HG03469 (cell line): ENCODE data around the gene SLC7A10.

ENCODE experiments used
- ATAC-seq: cut with Tn5 transposase; IDR thresholded peaks from one replicate; pipeline ENCODE4 v1.9.1; 2021; ENCODE audit warnings: mild to moderate bottlenecking, moderate library complexity, moderate number of reproducible peaks; ENCODE audit not compliant: unreplicated experiment

Gene SLC7A10

DNA sequence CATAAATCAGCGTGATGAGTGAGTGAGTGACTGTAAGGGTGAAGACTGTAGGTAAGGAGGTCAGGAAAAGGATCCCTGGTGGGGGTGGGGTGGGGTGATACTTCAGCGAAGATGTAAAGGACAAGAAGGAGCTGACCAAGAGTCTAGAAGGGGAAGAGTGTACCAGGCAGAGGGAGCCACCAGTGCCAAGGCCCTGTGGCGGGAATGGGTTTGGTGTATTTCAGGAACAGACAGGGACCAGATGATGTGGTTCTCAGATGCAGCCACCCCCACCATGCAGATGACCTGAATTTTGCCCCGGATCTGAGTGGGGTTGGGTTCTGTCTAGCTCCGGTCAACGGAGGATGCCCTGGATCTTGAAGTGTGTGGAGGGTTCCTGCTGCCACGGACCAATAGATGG, 30.1 kb upstream of the SLC7A10 start:
- no peak for ATAC-seq

DNA sequence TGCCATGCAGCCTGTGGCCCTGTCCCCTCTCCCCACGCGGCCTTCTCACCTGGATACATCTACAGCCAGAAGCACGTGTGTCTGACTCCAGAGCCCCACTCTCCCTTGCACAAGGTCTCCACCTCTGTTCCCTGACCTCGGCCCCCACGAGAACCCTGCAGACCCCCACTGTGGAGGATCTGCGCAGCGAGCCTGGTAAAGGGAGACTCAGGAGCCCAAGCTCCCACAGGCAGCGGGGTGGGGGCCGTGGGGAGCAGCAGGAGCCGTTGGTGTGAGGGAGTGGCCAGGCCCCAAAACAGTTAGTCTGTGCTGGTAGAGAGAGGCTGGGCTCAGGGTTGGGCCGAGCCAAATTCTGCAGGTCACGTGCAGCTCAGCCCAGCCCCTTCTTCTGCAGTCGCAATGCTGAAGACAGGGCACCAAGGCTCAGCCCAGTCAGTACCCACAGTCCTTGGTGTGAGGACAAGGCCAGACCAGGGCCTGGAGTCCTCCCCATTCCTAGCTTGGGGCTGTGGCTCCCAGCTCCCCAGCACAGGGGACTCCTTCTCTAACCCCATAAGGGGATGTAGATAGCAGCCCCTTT, 28.7 kb upstream of the SLC7A10 start:
- no peak for ATAC-seq

DNA sequence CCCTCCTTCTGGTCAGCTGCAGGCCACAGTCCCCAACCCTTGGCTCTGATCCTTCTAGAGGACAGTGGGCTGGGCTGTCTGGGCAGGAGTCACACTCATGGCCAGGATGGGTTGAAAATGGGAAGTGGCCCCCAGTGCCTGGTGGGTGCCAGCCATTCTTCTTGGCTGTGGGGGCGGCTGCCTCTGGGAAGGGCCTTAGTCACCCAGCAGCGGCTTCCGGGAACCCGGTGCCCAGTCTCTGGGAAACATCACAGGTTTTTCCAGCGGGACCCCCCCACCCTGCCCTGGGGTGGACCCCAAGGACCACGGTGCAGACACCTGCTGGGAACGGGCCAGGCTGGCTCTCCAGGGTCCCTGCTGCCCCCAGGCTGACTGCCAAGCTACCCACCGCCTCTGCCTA, 27.3 kb upstream of the SLC7A10 start:
- ATAC-seq: no peak

DNA sequence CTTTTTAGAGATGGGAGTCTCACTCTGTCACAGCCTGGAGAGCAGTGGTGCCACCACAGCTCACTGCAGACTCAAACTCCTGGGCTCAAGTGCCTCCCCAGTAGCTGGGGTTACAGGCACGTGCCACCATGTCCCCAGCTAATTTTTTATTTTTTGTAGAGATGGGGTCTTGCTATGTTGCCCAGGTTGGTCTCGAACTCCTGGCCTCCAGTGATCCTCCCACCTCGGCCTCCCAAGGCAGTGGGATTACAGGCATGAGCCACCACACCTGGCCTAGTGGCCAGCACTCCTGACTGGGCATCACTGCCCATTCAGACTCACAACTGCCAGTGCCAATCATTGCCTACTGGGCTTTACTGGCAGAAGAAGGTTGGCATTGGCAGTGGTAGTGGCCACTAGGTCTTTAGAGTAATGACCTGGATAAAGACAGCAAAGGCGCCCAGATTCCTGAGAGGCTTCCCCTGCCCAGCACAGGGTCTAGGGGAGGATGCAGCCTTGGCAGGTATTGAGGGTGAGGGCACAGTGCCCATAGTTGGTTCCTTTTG, 26.8 kb upstream of the SLC7A10 start:
- no peak for ATAC-seq

DNA sequence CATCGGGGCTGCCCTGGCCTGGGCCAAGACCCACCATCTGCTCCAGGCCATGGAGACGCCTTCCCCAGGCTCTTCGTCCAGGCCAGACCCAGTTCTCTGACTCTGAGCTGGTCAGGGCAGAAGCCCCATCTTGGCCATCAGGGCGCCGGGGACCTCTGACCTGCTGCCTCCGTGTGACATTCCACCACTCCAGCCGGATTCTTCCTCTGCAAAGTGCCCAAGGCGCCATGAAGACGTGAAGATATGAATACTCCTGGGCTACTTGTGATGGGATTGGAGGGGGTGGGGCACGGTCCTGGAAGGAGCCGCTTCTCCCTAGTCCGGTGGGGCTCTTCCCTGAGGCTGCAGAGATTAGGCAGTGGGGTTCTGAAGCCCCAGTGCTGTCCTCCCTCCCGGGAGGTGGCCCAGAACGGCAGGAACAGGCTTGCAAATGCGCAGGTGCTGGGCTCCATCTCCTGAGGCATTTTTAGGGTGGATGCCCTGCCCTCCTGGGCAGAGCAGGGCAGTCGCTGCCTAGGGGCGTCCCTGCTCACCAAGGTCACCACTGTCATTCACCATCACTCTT, 26.0 kb upstream of the SLC7A10 start:
- no peak for ATAC-seq

DNA sequence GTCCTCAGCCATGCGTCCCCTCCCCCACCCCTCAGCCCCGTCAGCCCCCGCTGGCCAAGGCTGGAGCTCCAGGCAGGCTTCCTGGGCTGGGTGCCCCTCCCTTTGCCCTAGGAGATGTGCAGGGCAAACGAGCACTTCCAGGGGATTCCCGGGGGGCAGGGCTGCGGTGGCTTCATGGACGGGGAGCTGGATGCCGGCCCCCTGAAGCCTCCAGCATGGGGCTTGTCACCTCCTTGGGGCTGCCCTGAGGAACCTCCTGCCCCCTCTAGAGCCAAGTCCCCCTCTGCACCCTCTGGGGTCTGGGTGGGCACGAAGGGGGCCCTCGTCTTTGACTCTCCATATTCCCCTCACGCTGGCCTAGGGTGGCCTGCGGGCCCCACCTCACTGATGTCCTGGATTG, 25.4 kb upstream of the SLC7A10 start:
- ATAC-seq: no peak

DNA sequence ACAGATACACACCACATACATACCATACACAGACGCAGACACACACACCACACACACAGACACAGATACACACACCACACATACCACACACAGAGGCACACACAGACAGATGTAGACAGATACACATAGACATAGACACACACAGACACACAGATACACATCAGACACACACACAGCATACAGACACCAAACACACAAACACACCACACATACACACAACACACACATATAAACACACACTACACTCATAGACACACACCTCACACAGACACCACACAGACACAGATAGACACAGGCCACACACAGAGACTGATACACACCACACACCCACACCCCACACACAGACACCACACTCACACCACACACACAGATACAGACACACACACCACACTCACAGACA, 24.9 kb upstream of the SLC7A10 start:
- ATAC-seq: no peak

DNA sequence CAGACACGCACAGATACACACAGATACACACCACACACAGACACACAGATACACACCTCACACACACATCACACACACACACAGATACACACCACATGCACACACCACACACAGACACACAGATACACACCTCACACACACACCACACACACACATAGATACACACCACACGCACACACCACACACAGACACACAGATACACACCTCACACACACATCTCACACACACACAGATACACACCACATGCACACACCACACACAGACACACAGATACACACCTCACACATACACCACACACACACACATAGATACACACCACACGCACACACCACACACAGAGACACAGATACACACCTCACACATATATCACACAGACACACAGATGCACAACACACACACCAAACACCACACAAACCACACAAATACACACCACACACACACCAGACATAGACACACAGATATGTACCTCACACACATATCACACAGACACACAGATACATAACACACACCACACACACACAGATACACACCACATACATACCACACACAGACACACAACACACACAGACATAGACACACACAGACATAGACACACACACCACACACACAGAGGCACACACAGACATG, 24.2 kb upstream of the SLC7A10 start:
- no peak for ATAC-seq

DNA sequence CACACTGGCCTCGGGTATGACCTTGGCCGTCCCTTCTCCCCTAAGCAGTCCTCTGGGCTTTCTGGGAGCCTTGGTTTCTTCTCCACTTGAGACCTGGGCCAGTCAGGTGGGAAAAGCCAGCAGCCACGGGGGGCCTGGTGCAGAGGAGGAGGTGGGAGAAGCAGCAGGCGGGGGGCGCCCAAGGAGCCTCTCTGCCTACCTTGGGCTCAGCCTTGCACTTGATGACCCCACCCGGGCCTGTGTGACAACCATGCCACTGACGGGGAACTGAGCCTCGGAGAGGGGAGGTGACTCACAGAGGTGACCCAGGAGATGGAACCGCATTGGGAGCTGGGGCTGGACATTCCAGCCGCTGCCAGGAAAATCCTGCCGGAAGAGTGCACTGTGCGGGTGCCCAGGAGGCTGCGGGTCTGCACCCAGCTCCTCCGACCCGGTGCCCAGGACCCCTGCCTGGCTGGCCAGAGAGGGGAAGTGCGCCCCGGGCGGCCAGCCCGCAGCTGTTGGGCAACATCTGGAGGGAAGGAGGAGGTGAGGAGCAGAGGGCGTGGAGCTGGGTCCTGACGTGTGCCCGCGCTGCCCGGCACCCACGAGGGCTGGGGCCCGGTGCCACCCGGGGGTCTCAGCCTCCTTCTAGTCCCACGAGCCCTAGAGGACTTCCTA, 23.4 kb upstream of the SLC7A10 start:
- ATAC-seq: no peak

DNA sequence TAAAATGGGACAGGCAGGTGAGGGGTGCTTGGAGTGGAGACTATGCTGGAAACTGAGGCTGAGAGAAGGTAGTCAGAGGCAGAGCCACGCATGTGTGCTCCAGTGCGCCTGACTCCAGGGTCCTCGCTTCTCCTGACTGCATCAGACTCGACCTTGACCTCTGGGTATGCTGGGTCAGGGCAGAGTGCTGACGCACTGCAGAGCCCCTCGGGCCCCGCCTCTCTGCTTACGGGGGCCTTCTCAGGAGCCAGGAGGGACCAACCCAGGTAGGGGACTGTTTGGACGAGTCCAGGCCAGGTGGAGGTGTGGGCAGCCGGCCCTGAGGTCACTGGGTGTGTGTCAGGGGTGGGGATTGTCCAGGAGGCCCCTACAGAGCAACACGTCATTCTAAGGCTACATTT, 22.9 kb upstream of the SLC7A10 start:
- ATAC-seq: no peak

DNA sequence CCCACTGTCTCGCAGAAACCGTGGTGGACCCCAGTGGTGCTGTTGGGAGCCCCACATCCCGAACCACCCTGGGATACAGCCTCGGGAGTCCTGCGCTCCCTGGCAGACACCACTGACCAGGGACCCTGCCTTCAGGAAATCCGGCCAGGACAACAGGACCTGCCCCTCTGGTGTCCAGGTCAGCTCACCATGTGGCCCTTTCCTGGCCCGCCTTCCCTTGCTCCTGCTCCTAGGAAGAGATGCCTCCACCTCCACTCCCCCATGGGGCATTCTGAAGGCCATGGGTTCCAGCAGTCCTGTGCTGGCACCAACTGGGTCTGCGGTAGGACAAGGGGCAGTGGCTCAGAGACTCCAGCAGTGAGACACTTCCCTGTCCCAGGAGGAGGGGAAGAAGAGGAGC, 22.5 kb upstream of the SLC7A10 start:
- ATAC-seq: no peak

DNA sequence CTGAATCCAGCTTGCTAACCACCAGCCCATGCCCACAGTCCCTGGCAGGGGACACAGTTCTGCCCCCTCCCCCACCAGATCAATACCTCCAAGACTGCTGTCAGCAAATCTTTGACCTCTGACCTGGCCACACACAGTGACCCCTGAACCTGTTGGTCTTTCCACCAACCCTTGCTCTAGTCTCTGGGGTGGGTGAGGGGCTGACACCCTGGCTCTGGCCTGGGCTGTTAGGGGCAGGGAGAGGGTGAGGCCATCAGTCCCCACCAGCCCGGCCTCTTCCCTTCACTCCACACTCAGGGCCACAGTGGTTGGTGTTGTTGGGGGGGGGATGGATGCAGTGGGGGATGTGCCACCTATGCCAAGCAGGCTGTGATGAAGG, 21.8 kb upstream of the SLC7A10 start:
- no peak for ATAC-seq

DNA sequence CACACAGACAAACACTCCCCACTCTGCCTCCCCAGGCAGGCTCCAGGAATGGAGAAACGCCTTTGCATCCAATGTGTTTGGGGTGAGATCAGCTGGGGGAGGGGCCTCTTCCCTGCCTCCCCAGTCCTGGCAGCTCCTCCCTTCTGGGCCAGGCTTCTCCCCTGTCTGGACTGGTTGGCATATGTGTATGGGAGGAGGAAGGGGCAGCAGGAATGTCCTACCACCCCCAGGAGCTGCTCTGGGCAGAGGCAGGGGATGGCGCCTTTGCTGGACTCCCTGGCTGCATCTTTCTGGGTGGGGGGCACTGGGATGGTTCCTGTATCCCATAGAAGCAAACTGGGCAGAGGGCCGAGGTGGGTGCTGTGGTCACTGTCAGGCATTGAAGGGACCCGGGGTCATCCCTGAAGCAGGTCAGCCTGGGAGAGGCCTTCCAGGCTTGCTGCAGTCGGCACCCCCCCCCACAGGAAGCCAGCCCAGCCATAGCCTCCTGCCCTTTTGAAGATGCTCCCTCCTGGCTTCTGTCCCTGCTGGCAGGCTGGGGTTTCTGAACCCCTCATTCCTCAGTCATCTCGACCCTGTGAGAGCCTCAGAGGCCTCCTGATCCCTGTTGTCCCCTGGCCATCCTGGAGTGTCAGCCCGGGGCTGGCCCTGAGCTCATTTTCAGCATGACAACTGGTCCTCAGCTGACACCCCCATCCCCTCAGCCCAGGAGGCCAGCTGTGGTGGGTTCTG, 21.2 kb upstream of the SLC7A10 start:
- no peak for ATAC-seq

DNA sequence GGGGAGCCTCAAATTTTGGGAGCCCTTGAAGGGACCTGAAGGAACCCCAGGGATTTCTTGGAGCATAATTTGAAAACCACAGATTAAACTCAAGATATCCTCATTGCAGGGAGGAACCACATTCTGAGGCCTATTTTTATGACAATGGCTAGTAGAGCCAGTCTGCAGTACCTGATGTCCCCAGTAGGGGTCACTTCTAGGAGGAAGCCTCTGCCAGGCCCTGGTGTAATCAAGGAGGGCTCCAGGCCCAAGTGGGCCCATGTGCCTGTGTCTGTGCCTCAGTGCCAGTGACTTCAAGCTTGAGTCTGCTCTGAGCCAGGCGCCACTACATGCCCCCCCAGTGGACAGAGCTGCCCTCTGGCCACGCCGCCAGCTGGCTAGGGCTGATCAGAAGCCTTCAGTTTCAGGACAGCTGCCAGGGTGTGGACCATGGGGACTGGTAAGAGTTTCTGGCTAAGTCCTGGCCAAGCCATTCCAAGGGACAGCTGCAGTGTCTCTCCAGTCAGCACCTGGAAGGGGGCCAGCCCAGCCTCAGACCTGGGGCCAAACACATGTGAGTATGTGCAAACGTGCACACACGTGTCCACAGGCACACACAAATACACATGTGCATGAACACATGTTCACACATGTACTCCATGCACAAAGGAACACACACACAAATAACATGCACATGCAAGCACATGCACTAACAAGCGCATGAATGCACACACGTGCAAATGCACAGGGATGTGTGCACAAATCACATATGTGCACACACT, 20.5 kb upstream of the SLC7A10 start:
- no peak for ATAC-seq

DNA sequence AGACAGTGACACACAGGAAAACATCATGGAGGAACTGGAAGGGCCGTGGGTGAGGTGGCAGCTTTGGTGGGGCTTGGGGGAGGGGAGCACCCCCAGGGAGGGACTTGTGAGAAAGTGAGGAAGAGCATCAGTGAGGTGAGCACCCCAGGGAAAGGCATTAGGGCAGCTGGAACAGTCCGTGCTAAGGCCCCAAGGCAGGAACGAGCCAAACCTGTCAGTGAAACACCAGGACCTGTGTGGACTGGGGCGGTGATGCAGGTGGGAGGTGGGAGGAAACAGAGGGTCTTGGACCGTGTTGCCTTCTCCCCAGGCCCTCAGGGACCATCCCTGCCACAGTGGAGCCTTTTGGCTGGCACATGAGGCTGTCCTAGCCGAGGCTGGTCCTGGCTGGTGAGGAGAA, 17.3 kb upstream of the SLC7A10 start:
- no peak for ATAC-seq

DNA sequence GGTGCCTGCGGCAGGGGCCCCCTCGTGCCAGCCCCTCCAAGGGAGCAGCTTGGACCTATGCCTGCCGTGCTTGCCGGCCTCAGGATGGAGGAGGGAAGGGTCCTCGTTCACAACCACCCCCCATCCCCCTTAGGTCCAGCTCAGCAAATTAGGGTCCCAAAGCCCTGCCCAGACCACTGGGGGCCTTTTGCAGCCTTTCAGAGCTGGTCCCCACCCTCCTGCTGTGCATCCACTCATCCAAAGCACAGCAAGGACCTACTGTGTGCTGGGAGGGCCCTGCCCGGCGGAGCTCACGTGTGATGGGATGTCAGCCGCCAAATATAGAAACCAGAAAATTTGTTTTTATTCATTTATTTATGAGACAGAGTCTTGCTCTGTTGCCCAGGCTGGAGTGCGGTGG, 16.5 kb upstream of the SLC7A10 start:
- ATAC-seq: no peak

DNA sequence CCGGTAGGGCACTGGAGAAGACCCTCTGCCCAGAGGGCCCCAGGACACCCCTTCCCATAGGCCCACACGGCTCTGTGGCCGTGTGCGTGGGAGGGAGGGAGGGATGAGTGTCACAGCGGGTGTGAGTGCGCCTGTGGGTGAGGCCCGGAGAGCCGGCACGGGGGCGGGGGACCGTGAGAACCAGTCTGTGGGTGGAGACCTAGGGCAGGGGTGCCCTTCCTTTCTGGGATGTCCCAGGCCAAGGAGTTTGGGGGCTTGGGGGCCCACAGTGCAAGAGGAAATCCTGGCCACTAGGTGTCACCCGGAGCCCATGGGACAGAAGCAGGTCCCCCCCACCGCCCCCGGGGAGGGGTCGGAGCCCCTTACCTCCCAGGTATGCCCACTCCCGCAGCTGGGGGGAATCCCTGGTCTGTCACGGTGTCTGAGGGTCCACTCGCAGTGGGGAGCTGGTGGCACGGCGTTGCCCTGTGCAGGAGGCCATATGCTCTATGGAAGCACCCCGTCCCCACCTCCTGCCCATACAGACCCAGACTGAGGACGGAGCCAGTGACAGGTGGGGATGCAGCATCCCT, 16.0 kb upstream of the SLC7A10 start:
- ATAC-seq: no peak

DNA sequence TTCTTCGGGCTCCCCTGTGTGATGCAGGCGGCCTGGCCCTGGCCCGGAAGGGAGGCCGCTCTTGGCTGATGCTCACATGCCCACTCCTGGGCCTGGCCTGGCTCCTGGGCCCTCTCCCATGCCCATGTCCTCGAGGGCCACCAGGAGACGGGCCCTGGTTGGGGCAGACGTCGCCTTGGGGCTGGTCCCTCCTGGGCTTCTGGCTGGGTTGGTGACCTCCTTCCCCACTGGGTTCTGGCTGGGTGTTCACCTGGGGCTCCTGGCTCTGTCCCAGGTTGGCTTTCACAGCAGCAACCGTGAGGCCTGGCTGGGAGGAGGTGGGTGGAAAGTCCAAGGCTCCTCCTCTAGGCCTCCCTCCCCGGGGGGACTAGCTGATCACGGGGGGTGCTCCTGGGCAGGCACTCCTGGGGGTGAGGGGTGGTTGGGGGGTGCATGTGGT, 15.5 kb upstream of the SLC7A10 start:
- ATAC-seq: no peak

DNA sequence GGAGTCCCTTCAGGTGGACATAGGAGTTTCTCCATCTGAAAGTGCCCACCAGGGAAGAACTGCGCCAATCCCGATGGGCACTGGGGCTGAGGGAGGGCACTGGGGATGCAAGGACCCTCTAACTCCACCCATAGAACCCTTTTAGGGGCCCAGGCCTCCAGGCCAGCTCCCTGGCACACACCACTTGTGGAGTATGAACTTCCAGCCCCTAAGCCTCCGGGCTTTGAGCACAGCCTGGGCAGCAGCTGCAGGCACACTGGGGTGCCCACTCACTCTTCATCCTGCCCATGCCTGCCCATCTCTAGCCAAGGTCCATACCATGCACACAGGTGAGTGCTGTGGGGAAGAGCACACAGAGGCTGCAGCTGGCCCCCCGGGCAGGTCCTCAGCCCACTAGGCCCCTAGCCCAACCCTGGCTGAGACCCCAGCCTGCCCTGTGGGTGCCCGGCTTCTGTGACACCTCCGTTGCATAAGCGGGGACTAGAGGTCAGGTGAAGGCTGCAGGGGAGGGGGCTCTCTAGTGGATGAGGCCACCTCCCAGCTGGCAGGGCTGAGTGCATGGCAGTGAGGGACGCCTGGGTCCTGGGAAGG, 14.6 kb upstream of the SLC7A10 start:
- no peak for ATAC-seq
